ENCODE data around the gene MAML2.

Gene MAML2

GRCh38 chr11:96338910-96339705, 3.9 kb downstream of the MAML2 start:
- DNase-seq: no peak

DNA sequence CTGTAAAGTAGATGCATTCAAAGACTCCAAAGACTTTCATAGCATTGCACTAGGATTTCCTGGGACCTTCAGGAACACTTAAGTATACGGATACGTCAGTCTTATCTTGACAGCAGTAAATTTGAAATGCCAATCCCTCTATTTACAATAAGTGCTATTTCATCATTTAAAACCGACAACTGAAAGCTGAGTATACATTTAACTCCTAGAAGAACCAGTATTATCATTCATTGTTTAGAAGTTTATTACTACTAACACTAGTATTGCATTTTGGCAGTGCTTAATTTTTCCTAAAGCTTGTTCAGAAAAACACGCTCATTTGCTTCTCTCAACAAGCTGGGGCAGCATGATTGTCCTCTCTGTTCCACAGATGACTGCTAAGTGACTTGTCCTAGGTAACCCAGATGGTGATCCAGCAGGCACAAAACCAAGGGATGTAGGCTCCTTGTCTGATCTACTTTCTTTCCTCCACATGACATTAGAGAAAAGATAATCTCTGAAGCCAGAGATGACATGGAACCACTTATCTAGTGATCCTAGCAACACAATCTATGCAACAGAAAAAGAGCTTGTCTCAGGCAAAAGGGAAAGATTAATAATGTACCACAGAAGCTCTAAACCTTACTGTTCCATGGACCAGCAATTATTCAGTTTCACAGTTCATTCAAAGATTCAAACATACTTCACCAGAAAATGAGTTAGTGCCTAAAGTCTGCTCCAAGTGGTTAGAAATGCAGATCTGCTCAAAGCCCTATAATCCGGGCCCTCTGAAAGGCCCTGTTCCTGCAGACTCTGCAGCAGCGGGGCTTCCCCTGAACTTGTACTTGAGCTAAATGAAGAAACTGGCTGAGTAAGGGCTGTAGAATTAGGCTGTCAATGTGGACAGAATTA, 5.2 kb downstream of the MAML2 start:
- no peak for DNase-seq

GRCh38 chr11:96335388-96335787, 7.6 kb downstream of the MAML2 start:
- DNase-seq: no peak

GRCh38 chr11:96334219-96334618, 8.8 kb downstream of the MAML2 start:
- DNase-seq: no peak

DNA sequence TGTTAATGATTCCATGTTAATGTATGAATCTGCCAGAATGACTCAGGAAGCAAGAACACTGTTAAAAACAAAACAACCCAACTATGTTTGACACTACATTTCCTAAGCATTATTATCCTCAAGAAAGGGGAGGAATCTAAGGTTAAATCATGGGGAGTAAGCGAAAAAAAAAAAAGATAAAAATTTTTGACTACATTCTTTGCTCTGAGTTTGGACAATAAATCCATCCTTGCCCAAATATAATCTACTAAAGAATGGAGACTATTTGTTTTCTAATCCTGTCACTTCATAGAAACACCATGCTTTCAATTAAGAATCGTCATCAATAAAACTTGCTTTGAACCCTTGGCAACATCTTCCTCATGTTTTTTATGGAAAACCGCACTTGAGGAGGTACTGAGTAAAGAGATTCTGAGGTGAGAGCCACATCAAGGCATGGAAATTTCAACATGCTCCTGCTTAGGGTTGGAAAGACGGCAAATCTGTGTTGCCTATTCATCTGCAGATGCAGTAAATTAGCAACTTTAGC, 9.7 kb downstream of the MAML2 start:
- DNase-seq: no peak

GRCh38 chr11:96332126-96332771, 10.7 kb downstream of the MAML2 start:
- peak; percentile 53 for DNase-seq

- no peak for DNase-seq
Observed at GRCh38 chr11:96331699-96332116, 11.3 kb downstream of the MAML2 start.

- DNase-seq: no peak
Observed at GRCh38 chr11:96330511-96330859, 12.5 kb downstream of the MAML2 start.

- DNase-seq: no peak
Observed at GRCh38 chr11:96329855-96330510, 13.0 kb downstream of the MAML2 start.

- no peak for DNase-seq
Observed at GRCh38 chr11:96329419-96329818, 13.6 kb downstream of the MAML2 start.

DNA sequence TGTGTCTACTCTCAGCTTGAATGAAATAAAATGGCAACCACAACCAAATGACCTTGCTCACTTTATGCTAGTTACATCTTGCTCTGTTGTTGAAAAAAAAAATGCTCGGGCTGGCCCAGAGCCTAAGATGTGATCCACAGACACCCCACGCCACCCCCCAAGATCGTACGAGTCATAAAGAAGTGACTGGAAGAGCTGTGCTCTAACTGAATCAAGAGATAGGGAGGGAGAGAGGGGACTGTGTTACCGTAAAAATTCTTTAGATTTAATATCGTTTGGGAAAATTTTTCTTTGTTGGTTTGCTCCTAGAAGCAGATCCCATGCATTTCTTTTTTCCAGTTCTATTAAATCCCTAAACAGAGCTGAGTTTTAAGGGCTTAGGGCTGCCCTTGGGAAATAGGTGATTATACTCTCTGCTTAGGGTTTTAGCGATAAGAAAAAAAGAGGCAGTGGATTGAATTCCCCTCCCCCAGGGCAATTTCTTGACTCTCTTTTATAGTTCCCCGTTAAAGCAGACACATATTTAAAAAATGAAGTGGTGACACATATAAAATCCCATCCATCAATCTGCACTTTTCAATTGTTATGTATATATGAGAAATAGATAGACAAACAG, 14.5 kb downstream of the MAML2 start:
- no peak for DNase-seq

DNA sequence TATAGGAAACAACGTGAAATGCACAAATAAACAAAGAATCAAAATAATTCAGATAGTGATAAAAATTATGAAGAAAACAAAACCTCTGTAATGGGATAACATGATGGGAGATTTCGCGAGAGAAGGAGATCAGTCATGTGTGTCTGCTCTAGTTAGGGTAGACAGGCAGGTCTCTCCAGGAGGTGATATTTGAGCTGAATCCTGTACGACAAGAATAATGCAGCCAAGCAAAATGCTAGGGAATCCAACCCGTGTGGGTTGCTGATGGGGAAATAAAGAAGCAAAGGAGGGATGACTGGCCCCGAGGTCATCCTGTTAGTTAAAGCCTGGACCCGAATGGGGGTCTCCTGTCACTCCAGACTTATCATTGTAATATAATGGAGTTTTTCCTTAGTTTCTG, 16.0 kb downstream of the MAML2 start:
- DNase-seq: peak; percentile 57

DNA sequence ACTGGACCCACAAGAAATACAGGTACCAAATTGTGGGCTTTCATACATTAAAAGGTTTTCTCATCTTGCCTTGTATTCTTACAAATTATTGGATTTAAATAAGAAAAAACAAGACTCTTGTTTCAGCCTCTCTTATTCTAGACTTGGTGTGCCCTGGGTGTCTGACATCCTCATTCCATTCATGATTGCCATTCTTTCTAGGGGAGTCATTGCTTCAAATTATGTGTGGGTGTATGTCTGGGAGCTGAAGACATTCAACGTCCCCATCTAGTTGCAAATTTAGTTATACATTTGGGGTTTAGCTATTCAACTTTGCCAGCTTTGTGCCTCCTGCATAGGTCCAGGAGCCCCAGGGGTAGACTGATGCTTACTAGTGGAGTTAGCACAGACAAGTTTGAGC, 18.1 kb downstream of the MAML2 start:
- no peak for DNase-seq

- no peak for DNase-seq
Observed at GRCh38 chr11:96323642-96323985, 19.4 kb downstream of the MAML2 start.

GRCh38 chr11:96322775-96323641, 20.0 kb downstream of the MAML2 start:
- no peak for DNase-seq

DNA sequence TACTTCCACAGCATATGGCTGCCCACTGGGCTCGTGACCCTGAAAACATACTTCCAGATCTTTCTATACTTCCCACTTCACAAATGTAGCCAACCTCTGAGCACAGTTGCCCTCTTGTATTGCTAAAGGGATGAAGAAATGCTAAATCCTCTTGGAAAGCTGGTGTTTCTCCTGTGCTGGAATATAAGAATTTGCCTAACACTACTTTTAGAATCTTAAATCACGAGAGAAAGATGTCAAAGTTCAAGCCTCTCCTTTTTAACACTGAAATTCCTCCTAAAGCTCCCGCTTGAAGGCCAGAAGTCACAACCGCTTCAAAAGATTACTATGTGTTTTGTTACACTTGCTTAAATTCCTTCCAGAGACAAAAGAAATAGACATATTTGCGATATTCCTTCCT, 21.9 kb downstream of the MAML2 start:
- no peak for DNase-seq

- no peak for DNase-seq
Observed at GRCh38 chr11:96319898-96320656, 22.9 kb downstream of the MAML2 start.

GRCh38 chr11:96318850-96319249, 24.1 kb downstream of the MAML2 start:
- DNase-seq: no peak

DNA sequence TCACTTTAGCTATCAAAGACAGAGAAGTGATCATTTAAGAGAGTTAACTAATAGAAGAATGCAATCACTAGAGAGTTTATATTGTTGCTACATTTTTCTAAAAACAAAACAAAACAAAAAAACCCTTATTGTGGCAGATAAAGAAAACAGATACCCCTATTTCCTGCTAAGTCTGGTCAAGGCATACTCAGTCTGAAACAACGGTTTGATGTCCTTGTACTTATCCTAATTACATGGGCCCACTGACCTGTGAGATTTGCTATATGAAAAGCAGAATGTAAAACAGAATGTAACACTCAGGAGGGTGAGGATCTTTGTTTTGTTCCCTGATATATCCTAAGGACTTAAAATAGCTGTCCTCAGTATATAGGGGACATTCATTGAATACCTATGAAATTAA, 24.6 kb downstream of the MAML2 start:
- DNase-seq: no peak

- no peak for DNase-seq
Observed at GRCh38 chr11:96317985-96318384, 25.0 kb downstream of the MAML2 start.

GRCh38 chr11:96317571-96317970, 25.4 kb downstream of the MAML2 start:
- no peak for DNase-seq

All from NCI-H2171 treated with DMSO at 0.1 percent for 48 hours (cell line).